H54 (cell line): ENCODE data around the gene C12orf75.

Experiments
- DNase-seq: peaks from one replicate; pipeline ENCODE4 v3.0.0; 2011; ENCODE audit warnings: low spot score, mixed read lengths; ENCODE audit not compliant: insufficient read length
- FAIRE-seq: peaks from 3 replicates; lab custom pipeline; 2011; peaks lifted over from hg19 to GRCh38; lab: Jason Lieb, UNC
- POLR2A ChIP-seq: IDR thresholded peaks from 2 replicates; pipeline ENCODE4 v1.6.1; 2011; ENCODE audit warnings: low read depth, mild to moderate bottlenecking, low read length

C12orf75 gene

DNA sequence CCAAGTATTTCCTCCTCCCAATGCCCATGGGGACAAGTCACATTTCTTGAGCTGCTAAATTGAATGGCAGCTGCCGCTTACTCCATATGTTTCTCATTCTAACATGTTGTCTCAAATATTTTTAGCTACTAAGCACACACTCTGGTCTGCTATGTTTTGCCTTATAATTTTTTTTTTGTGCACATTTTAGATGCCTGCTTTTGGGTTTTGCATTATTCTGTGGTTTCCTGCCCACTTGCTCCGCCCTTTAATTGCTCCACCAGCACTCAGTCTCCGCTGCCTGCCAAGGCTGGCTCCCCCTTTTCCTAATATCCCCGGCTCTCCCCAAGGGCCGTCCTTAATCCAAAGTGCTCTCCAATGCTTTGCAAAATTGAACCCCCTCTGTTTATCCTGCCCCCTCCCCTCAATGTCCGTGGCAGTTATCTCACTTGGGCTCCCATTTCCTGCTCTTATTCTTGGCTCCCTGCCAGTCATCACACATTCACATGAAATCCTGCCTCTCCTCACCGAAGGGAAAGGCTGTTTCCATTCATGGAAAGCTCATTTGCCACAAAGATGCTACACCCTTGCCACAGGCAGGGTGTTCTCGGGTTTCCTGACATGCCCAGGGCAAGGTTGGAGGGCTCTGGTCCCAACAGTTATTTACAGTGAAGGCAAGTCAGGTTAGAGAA is 79.4 kb downstream of the C12orf75 start:
- no peak for DNase-seq
- no peak for TF ChIP-seq POLR2A
- FAIRE-seq: no peak

DNA sequence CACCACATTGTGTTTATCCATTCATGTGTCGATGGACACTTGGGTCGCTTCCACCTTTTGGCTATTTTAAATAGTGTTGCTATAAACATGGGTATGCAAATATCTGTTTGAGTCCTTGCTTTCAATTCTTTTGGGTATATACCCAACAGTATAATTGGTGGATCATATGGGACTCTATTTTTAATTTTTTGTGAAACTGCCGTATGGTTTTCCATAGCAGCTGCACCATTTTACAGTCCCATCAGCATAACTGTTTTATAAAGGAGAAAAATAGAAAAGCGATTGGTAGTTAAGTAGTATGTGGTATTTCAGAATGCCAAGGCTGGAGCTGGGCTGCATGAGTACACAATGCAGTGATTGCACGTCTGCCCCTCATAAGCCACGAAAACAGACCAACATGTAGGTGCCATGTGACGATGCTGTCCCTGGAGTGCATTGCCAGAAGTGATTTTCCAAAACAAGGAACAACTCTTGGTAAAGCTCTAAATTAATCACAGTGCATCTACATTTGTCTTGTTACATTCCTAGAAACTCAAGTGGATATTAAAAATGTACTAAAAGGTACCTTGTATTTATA is 83.5 kb downstream of the C12orf75 start:
- DNase-seq (no peak), FAIRE-seq (no peak)
- no peak for TF ChIP-seq POLR2A

DNA sequence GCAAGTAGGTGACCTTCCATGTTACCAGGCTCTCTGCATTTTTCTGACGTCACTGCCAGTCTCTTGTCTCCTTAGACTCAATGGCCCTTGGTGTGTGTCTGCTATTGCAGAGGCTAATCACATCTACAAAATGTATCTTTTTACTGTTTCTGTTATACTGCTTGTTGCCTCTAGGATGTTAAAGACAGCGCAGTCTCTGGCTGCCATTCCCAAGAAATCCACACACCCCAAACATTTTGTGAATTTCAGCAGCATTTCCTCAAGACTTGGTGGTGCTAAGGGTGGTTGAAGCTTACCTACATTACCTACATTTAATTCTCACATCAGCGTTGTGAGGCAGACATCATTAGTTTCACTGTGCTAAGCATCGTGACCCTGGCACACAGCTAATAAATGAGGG is 87.2 kb downstream of the C12orf75 start:
- DNase-seq: no peak

DNA sequence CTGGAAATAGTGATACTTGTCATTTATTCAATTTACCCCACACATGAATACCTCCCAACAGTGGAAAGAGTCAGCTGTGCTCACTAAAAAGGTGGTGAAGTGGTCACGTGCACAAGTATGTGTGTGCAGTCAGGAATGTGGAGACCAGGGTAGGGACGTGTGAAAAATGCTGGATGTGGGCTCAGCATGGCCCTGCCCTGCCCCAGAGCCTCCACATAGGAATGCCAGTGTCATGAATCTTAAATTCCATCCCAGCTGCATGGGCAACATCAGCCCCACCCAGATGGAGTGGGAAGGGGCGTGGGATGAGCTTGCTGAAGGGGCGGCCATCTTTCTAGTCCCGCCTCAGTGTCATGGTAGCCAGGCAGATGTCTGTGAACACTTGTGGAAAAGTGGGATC is 87.7 kb downstream of the C12orf75 start:
- FAIRE-seq: peak; percentile 65
- DNase-seq: peak; percentile 56
- TF ChIP-seq POLR2A: no peak

More for the DNA sequence above, 87.2 kb downstream of the C12orf75 start:
- no peak for TF ChIP-seq POLR2A
- no peak for FAIRE-seq

DNA sequence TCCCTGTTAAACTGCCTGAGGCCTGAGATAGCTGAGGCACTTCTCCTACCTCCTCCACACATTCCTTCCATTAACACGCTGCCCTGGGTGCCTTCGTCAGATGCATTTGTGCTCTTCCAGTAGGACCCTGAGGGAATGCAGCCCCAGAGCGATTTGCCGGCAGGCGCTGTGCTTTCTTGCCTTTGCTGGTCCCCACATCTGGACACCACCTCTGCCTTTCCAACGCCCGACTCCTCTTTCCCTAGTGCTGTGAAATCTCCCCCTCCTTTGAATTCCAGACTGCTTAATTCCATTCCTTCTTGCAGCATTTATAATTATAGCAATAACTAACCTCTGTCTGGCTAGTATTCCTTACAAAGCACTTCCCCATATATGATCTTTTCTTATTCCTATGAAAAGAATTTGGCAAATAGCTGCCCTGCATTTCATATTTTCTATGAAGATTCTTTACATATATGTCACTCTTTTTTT is 88.4 kb downstream of the C12orf75 start:
- TF ChIP-seq POLR2A: no peak
- FAIRE-seq: no peak
- no peak for DNase-seq

DNA sequence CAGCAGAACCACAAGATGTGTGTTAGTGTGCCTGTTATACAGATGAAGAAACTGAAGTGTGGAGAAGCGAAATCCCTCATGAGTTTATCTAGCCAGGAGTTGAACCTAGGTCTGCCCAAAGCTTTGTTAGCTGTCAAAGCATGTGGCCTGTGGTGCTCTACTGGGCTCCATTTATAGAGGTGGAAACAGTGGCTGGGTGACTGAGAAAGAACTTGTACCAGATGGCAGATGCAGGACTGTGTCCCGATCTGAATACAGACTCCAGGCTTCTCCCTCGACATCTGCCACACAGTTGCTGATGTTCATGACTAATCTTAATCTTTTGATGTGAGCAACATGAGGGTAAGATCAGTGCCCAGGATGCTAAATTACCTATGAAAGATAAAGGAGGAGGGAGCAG is 89.1 kb downstream of the C12orf75 start:
- TF ChIP-seq POLR2A: no peak
- DNase-seq: no peak
- FAIRE-seq: no peak

DNA sequence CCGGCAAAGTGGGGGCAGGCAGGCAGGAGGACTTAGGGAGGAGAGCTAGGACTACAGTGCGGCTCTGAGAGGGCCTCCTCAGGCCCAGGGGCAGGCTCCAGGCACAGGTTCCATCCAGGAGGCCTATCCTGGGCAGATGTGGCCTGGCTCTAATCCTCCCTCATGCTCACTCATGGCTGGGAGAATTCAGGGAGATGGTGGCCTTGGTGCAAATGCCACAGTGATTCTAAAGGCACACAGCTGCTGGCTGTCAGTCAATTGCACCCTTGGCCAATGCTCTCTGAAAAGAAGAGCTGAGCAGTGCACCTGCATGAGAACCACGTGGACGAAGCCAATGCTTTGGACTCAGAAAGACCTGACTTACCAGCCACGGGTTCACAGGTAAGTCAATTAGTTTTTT is 89.6 kb downstream of the C12orf75 start:
- FAIRE-seq (no peak), DNase-seq (no peak)
- no peak for TF ChIP-seq POLR2A

DNA sequence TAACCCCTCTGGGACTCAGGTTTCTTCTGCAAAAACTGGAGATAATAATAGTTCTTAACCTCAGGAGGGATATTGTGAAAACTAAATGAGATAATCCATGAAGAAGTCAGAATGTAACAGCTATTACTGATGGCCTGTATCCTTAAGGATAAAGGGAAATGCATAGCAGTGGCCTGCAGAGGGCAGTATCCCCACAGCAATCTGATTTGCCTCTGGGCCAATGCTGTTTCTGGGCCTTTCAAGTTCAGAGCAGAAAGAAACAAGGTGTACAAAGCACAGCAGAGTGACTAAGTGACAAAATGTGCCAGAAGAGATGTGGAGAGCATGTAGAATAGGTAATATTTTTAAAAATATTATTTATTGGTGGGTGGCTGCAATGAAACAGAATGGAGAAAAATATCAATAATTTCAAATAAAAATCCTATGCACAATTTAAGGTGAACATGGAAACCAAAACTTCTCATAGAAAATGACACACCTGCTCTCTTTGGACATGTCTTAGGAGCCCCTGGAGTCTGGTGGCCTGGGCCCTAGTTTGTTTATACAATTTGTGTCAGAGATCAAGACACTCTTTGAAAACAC is 90.3 kb downstream of the C12orf75 start:
- DNase-seq (peak; percentile 35), FAIRE-seq (peak; percentile 50)
- TF ChIP-seq POLR2A: no peak
